HG03457 (cell line): ENCODE data around the gene MRGPRE.
"Not testable (repeated sequence)": the region's sequence is repeated elsewhere in the genome, so short reads cannot be mapped to it uniquely, and the experiment has no call there.

Source experiments
- ATAC-seq: cut with Tn5 transposase; IDR thresholded peaks from one replicate; pipeline ENCODE4 v1.9.1; 2021; ENCODE audit warnings: moderate number of reproducible peaks; ENCODE audit not compliant: unreplicated experiment

The MRGPRE gene

GRCh38 chr11:3231851-3232744, at the start of gene MRGPRE:
TSS of gene MRGPRE (minus strand) at chr11:3232417. CDS start at chr11:3228799, 3,618 bp downstream.
- no peak for ATAC-seq

GRCh38 chr11:3281146-3281545, 48.9 kb upstream of the MRGPRE start:
- ATAC-seq: not testable (repeated sequence)

GRCh38 chr11:3280662-3281061, 48.4 kb upstream of the MRGPRE start:
- not testable (repeated sequence) for ATAC-seq

- ATAC-seq: not testable (repeated sequence)
Observed at GRCh38 chr11:3278922-3279321, 46.7 kb upstream of the MRGPRE start.

- ATAC-seq: not testable (repeated sequence)
Observed at GRCh38 chr11:3273629-3274028, 41.4 kb upstream of the MRGPRE start.

GRCh38 chr11:3262548-3262947, 30.3 kb upstream of the MRGPRE start:
- ATAC-seq: not testable (repeated sequence)

- not testable (repeated sequence) for ATAC-seq
Observed at GRCh38 chr11:3261831-3262230, 29.6 kb upstream of the MRGPRE start.

GRCh38 chr11:3257509-3257908, 25.3 kb upstream of the MRGPRE start:
- not testable (repeated sequence) for ATAC-seq

- ATAC-seq: not testable (repeated sequence)
Observed at GRCh38 chr11:3255241-3255640, 23.0 kb upstream of the MRGPRE start.

- not testable (repeated sequence) for ATAC-seq
Observed at GRCh38 chr11:3254773-3255172, 22.6 kb upstream of the MRGPRE start.

GRCh38 chr11:3245071-3245470, 12.9 kb upstream of the MRGPRE start:
- ATAC-seq: no peak

GRCh38 chr11:3243880-3244279, 11.7 kb upstream of the MRGPRE start:
- ATAC-seq: no peak

- no peak for ATAC-seq
Observed at GRCh38 chr11:3237119-3237518, 4.9 kb upstream of the MRGPRE start.

GRCh38 chr11:3234846-3235245, 2.6 kb upstream of the MRGPRE start:
- no peak for ATAC-seq

GRCh38 chr11:3232956-3233355, 739 bp upstream of the MRGPRE start:
- no peak for ATAC-seq

GRCh38 chr11:3231550-3231850, 717 bp downstream of the MRGPRE start:
- no peak for ATAC-seq

- ATAC-seq: no peak
Observed at GRCh38 chr11:3230636-3231549, 1.3 kb downstream of the MRGPRE start.

- ATAC-seq: no peak
Observed at GRCh38 chr11:3229673-3230630, 2.3 kb downstream of the MRGPRE start.

- ATAC-seq: no peak
Observed at GRCh38 chr11:3228445-3228829, 3.8 kb downstream of the MRGPRE start.

GRCh38 chr11:3227568-3228444, 4.4 kb downstream of the MRGPRE start:
- no peak for ATAC-seq
